Activated effector memory CD4-positive, alpha-beta T cell treated with anti-CD3 and anti-CD28 coated beads, Interleukin-2, amount 50 U/mL, for 16 hours (primary cell): ENCODE measurements around the gene TMEM87B.
A peak's percentile ranks its signal among the peaks of the same experiment; 100 is the strongest.
"Not testable (repeated sequence)": the region's sequence is repeated elsewhere in the genome, so short reads cannot be mapped to it uniquely, and the experiment has no call there.

Experiments
- DNase-seq: peaks from one replicate; pipeline ENCODE4 v3.0.0-alpha.2; 2020

Gene TMEM87B

GRCh38 chr2:112033600-112033999 is 21.5 kb upstream of the TMEM87B start:
- no peak for DNase-seq

DNA sequence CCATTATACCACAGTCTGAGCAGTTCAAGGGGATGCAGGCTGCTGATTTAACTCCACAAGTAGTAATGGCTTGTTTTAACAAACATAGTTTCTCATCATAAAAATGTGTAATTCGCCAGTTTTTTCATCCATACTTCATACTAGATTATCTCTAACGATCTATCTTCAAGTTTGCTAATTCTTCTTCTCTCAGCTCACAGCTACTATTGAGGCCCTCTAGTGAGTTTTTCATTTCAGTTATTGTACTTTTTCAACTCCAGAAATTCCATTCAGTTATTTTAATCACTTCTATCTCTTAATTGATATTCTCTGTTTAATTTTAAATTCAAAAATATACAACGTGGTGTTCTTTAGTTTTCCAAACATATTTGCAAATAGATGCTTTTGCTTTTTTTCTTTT is 20.1 kb upstream of the TMEM87B start:
- no peak for DNase-seq

DNA sequence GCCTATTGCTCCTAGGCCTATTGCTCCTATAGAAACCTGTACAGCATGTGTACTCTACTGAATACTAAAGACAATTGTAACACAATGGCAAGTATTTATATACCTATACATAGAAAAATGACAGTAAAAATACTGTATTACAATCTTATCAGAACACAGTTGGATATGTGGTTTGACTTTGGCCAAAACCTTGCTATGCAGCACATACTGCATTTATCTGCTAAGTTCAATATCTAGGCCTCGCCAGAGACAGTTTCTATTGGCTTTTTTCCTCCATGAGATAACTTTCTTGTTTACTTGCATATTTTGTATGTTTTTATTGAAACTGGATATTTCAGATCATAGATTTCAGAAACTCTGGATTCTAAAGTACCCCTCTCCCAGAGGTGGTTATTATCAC is 19.3 kb upstream of the TMEM87B start:
- DNase-seq = no peak

DNA sequence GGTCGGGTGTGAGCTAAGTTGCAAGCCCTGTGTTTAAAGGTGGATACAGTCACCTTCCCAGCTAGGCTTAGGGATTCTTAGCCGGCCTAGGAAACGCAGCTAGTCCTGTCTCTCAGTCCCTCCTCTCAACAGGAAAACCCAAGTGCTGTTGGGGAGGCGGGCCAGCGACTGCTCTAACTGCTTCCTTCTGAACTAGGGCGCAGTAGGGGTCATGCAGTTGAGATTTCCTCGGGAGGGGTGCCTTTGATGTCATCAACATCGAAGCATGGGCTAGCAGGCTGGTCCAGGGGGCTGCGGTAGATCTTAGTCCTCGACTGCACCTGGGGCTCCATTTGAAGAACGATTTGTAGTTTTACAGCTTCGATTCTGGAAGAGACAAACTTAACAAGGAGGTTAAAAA is 15.5 kb upstream of the TMEM87B start:
- DNase-seq = not testable (repeated sequence)

- not testable (repeated sequence) for DNase-seq
Observed at GRCh38 chr2:112040066-112040465, 15.0 kb upstream of the TMEM87B start.

DNA sequence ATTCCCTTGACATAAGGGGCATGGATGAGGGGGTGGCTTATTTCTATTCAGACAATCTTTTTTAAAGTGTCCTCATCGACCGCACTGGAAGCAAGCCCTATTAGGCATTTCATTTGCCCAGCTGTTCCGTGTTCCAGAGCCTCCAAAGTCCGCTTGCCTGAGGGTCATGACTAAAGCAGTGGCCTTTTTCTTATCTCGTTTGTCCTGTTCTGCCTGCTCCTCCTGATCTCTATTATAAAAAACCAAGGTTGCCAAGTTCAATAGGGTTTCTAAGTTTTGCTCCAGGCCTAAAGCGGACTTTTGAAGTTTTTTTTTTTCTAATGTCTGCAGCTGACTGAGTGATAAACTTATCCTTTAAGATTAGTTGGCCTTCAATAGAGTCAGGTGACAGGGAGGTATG is 13.6 kb upstream of the TMEM87B start:
- DNase-seq = not testable (repeated sequence)

DNA sequence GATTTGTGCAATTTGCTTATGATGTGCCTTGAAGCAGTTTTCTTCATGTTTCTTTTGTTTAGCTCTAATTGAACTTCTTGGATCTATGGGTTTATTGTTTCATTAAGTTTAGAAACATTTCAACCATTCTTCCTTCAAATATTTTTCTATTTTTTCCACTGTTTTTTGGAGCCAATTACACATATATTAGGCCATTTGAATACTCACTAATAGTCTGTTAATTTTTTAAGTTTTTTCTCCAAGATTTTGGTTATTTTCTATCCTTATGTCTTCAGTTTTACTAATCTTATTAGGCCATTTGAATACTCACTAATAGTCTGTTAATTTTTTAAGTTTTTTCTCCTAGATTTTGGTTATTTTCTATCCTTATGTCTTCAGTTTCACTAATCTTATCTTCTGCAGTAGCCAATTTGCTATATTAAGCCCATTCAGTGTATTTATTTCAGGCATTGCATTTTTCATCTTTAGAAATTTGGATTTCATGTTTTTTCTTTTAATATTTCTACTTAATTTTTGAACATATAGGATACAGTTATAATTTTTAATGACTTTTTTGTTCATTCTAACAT is 9.5 kb upstream of the TMEM87B start:
- no peak for DNase-seq

- no peak for DNase-seq
Observed at GRCh38 chr2:112046231-112046630, 8.8 kb upstream of the TMEM87B start.

DNA sequence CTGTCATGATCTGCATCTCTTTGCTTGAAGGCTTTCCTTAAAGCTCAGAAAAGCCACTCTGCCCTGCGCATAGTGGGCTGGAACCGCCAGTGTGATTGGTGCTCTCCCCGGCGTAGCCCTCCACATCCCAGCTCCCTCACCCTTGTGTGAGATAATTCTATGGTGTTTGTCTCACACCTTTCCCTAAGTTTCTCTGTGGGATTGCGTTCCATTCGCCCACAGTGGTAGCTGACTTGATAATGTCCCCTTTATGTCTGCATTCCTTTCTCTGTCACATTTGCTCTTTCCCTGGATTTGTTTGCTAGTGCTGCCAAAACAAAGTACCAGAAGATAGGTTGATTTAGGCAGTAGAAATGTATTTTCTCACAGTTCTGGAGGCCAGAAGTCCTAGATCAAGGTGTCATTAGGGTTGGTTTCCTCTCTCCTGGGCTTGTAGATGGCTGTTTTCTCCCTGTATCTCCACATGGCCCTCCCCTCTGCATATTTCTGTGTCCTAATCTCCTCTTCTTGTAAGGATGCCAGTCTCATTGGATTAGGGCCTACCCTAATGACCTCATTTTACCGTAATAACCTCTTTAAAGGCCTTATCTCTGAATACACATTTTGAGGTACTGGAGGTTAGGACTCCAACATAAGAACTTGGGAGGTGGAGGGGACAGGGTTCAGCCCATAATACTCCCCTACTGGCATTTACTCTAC is 7.4 kb upstream of the TMEM87B start:
- DNase-seq = no peak

- DNase-seq = no peak
Observed at GRCh38 chr2:112048236-112048592, 6.9 kb upstream of the TMEM87B start.

DNA sequence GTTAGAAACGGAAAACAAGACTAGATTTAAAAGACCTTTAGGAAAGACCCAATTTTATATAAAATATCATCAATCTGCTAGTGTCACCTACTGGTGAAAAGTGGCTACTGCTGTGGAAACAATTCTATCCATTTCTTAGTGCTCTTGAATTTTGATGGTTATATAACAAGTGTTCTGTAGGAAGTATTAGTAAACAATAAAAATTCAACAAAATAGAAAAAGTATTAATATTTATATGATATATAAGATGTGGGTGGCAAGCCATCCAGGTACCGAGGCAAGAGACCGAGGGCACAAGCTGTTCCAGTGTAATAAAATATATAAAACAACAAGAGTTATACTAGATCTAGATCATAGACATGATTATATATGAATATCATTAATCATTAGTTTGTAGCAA is 6.2 kb upstream of the TMEM87B start:
- DNase-seq = no peak

- no peak for DNase-seq
Observed at GRCh38 chr2:112050316-112050715, 4.8 kb upstream of the TMEM87B start.

DNA sequence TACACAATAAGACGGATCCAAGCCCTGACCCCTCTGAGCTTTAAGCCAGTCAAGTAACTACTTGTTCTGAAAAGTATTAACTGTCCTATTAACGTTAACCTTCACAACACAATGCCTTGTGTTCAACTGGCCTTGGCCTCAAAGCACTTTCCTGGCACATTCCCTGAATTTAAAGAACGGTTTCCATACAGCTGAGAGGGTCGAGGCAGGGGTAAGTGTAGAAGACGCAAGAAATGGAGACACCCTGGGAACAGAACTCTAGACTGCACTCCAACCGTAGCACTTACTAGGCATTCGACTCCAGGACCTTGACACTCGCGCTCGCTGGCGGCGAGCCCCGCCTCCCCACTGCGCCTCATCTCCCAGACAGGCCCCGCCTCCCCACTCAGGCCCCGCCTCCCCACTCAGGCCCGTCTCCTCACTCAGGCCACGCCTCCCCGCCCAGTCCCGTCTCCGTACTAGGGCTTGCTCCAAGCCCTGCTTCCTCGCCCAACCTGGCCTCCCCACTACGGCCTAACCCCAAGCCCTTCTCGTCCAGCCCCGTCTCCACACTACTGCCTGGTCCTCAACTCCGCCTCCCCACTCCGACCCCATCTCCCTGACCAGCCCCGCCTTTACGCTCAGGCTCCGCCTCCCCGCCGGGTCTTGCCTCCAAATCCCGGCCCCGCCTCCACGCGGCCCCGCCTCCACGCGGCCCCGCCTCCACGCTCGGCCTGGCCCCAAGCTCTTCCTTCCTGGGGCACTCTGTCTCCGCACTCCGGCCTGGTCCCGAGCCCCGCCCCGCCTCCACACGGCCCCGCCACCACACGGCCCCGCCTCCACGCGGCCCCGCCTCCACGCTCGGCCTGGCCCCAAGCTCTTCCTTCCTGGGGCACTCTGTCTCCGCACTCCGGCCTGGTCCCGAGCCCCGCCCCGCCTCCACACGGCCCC is 887 bp upstream of the TMEM87B start:
- peak; percentile 98 for DNase-seq

- DNase-seq = peak; percentile 73
Observed at GRCh38 chr2:112055730-112056625, 909 bp downstream of the TMEM87B start.

GRCh38 chr2:112056626-112056987 is 1.5 kb downstream of the TMEM87B start:
- DNase-seq = no peak

- DNase-seq = no peak
Observed at GRCh38 chr2:112059671-112060070, 4.6 kb downstream of the TMEM87B start.

- DNase-seq = no peak
Observed at GRCh38 chr2:112061299-112061698, 6.2 kb downstream of the TMEM87B start.

- no peak for DNase-seq
Observed at GRCh38 chr2:112061840-112062239, 6.8 kb downstream of the TMEM87B start.

GRCh38 chr2:112062894-112063293 is 7.8 kb downstream of the TMEM87B start:
- DNase-seq = no peak

DNA sequence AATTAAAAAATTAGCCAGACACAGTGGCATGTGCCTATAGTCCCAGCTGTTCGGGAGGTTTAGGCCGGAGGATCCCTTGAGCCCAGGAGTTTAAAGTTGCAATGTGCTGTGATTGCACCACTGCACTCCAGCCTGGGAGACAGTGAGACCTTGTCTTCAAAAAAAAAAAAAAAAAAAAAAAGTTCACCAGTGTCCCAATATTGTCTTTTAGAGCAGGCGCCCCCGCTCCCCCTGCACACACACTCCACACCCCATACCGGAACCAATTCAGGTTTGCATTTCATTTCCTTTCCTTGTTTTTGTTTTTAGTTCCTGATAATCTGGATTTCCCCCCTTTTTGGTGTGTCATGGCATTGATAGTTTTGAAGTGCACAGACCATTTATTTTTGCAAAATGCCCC is 10.4 kb downstream of the TMEM87B start:
- DNase-seq = no peak

- DNase-seq = no peak
Observed at GRCh38 chr2:112065966-112066365, 10.9 kb downstream of the TMEM87B start.

GRCh38 chr2:112069794-112070193 is 14.7 kb downstream of the TMEM87B start:
- DNase-seq = not testable (repeated sequence)

GRCh38 chr2:112073875-112074274 is 18.8 kb downstream of the TMEM87B start:
- DNase-seq = no peak
